ENCODE results near the gene RCSD1.

The RCSD1 gene

GRCh38 chr1:167618366-167618765 is 11.7 kb upstream of the RCSD1 start:
- DNase-seq = no peak

GRCh38 chr1:167618789-167619188 is 11.2 kb upstream of the RCSD1 start:
- no peak for DNase-seq

- no peak for DNase-seq
These were observed 10.0 kb upstream of the RCSD1 start for GRCh38 chr1:167620002-167620401.

- DNase-seq = no peak
These were observed 8.2 kb upstream of the RCSD1 start for GRCh38 chr1:167621780-167622313.

GRCh38 chr1:167623951-167624350 is 6.1 kb upstream of the RCSD1 start:
- DNase-seq = no peak

- no peak for DNase-seq
These were observed 4.8 kb upstream of the RCSD1 start for GRCh38 chr1:167625040-167625823.

GRCh38 chr1:167627615-167627864 is 2.5 kb upstream of the RCSD1 start:
- DNase-seq = no peak

GRCh38 chr1:167627865-167628641 is 2.0 kb upstream of the RCSD1 start:
- peak; percentile 63 to 64 for DNase-seq

- DNase-seq = no peak
These were observed 1.1 kb upstream of the RCSD1 start for GRCh38 chr1:167628741-167629515.

- no peak for DNase-seq
These were observed 745 bp downstream of the RCSD1 start for GRCh38 chr1:167630568-167631385.

- no peak for DNase-seq
These were observed 1.4 kb downstream of the RCSD1 start for GRCh38 chr1:167631386-167631935.

- no peak for DNase-seq
These were observed 2.0 kb downstream of the RCSD1 start for GRCh38 chr1:167631936-167632614.

GRCh38 chr1:167633258-167633944 is 3.4 kb downstream of the RCSD1 start:
- no peak for DNase-seq

- DNase-seq = no peak
These were observed 4.4 kb downstream of the RCSD1 start for GRCh38 chr1:167634435-167634834.

GRCh38 chr1:167635156-167635648 is 5.2 kb downstream of the RCSD1 start:
- no peak for DNase-seq

- DNase-seq = no peak
These were observed 5.9 kb downstream of the RCSD1 start for GRCh38 chr1:167635941-167636340.

- DNase-seq = no peak
These were observed 8.0 kb downstream of the RCSD1 start for GRCh38 chr1:167638064-167638463.

- DNase-seq = no peak
These were observed 10.0 kb downstream of the RCSD1 start for GRCh38 chr1:167640051-167640450.

GRCh38 chr1:167641786-167642500 is 11.9 kb downstream of the RCSD1 start:
- DNase-seq = no peak

- no peak for DNase-seq
These were observed 12.4 kb downstream of the RCSD1 start for GRCh38 chr1:167642501-167642826.
